Osteoblast (primary cell): Measurements from ENCODE around the gene VOPP1. TPM values are rescaled to one million over a fixed set of nuclear protein-coding genes. Genes with fewer than 3 reads are reported as not detected.

Source experiments
- DNase-seq: peaks from one replicate; pipeline ENCODE4 v3.0.0; 2011; ENCODE audit warnings: low spot score, mixed read lengths; ENCODE audit not compliant: insufficient read length; ENCODE audit errors: missing footprints
- H2AFZ ChIP-seq: 2 replicates; pipeline ENCODE4 v1.6.0; 2011; ENCODE audit warnings: mild to moderate bottlenecking, low read length
- H3K27ac ChIP-seq: 2 replicates; pipeline ENCODE4 v1.5.1; 2011; ENCODE audit warnings: mild to moderate bottlenecking, low read depth, low read length, moderate library complexity
- H3K27me3 ChIP-seq: 2 replicates; pipeline ENCODE4 v1.6.0; 2012; ENCODE audit warnings: mild to moderate bottlenecking, control low read depth, inconsistent platforms, low read length, moderate library complexity; ENCODE audit not compliant: insufficient read depth
- H3K36me3 ChIP-seq: 2 replicates; pipeline ENCODE4 v1.5.1; 2011; ENCODE audit warnings: mild to moderate bottlenecking, low read length, control low read depth, moderate library complexity; ENCODE audit not compliant: insufficient read depth
- H3K4me1 ChIP-seq: 2 replicates; pipeline ENCODE4 v1.5.1; 2011; ENCODE audit warnings: mild to moderate bottlenecking, low read length, control low read depth, moderate library complexity; ENCODE audit not compliant: insufficient read depth
- H3K4me2 ChIP-seq: 2 replicates; pipeline ENCODE4 v1.6.0; 2011; ENCODE audit warnings: mild to moderate bottlenecking, low read length; ENCODE audit not compliant: insufficient read depth
- H3K4me3 ChIP-seq: fragments of 200-600 bp; sonication (generic); 3 replicates; pipeline ENCODE4 v1.5.1; 2012; ENCODE audit warnings: mild to moderate bottlenecking, low read length, inconsistent platforms; ENCODE audit not compliant: insufficient read depth
- H3K79me2 ChIP-seq: 2 replicates; pipeline ENCODE4 v1.6.0; 2012; ENCODE audit warnings: mild to moderate bottlenecking, low read length, control low read depth, inconsistent platforms; ENCODE audit not compliant: insufficient read depth
- H3K9me3 ChIP-seq: 2 replicates; pipeline ENCODE4 v1.5.1; 2011; ENCODE audit warnings: low read depth, low read length, control low read depth
- H4K20me1 ChIP-seq: 2 replicates; pipeline ENCODE4 v1.6.0; 2012; ENCODE audit warnings: mild to moderate bottlenecking, low read length, control low read depth; ENCODE audit not compliant: insufficient read depth
- total RNA-seq: library from RNA; depleted of rRNA; stranded (reverse); fragments of >200 nt; gene quantifications from 2 replicates; pipeline ENCODE4 v1.2.3, GENCODE V29; 2012
- TF ChIP-seq, protein P1 (sequence below): IDR thresholded peaks from 2 replicates; pipeline ENCODE4 v1.5.1; 2011; ENCODE audit warnings: mild to moderate bottlenecking, low read depth, low read length, moderate library complexity; ENCODE audit errors: extremely low read depth

VOPP1 gene
- total RNA-seq, 1 donor, result 74.6 TPM

DNA sequence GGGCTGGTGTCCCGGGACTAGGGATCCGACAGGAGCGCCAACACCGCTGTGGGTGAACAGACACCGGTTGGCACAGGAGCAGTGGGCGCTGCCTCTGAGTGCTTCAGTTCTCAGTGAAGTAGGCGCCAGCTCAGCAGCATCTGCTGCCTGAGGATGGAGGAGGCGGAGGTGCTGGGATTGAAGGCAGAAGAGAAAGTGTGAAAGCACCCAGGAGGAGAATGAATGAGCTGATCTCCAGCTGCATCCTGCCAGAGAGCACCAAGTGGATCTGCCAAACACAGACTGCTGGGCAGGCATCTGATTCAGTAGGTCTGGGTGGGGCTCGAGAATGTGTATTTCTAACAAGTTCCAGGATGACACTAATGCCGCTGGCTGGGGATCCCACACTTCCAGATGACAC, 132.7 kb downstream of the VOPP1 start:
- Histone ChIP-seq H3K27me3 (no peaks in the 10 kb centered on the region), H3K4me3 (no peak overlapping the region), H3K4me1 (peaks cover 10% of the 10 kb centered on the region), H2AFZ (no peak overlapping the region), H4K20me1 (no peaks in the 10 kb centered on the region), H3K36me3 (no peaks in the 10 kb centered on the region), H3K79me2 (no peaks in the 10 kb centered on the region), H3K4me2 (no peak overlapping the region), H3K27ac (no peak overlapping the region), H3K9me3 (no peaks in the 10 kb centered on the region)
- DNase-seq, result peak; percentile 83
- TF ChIP-seq, protein P1, sequence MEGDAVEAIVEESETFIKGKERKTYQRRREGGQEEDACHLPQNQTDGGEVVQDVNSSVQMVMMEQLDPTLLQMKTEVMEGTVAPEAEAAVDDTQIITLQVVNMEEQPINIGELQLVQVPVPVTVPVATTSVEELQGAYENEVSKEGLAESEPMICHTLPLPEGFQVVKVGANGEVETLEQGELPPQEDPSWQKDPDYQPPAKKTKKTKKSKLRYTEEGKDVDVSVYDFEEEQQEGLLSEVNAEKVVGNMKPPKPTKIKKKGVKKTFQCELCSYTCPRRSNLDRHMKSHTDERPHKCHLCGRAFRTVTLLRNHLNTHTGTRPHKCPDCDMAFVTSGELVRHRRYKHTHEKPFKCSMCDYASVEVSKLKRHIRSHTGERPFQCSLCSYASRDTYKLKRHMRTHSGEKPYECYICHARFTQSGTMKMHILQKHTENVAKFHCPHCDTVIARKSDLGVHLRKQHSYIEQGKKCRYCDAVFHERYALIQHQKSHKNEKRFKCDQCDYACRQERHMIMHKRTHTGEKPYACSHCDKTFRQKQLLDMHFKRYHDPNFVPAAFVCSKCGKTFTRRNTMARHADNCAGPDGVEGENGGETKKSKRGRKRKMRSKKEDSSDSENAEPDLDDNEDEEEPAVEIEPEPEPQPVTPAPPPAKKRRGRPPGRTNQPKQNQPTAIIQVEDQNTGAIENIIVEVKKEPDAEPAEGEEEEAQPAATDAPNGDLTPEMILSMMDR, result no peak

GRCh38 chr7:55438757-55439525, 133.4 kb downstream of the VOPP1 start:
- no peak overlapping the region for H3K4me2 ChIP-seq
- no peaks in the 10 kb centered on the region for H3K79me2 ChIP-seq
- H3K4me1 ChIP-seq, result peaks cover 10% of the 10 kb centered on the region
- DNase-seq, result no peak
- H3K27me3 ChIP-seq, result no peaks in the 10 kb centered on the region
- no peak overlapping the region for H3K4me3 ChIP-seq
- no peaks in the 10 kb centered on the region for H4K20me1 ChIP-seq
- H2AFZ ChIP-seq, result no peak overlapping the region
- no peaks in the 10 kb centered on the region for H3K9me3 ChIP-seq
- TF ChIP-seq, protein P1, result no peak
- no peak overlapping the region for H3K27ac ChIP-seq
- no peaks in the 10 kb centered on the region for H3K36me3 ChIP-seq

- no peak overlapping the region for H3K4me3 ChIP-seq
- peaks cover 10% of the 10 kb centered on the region for H3K4me1 ChIP-seq
- no peaks in the 10 kb centered on the region for H3K79me2 ChIP-seq
- no peaks in the 10 kb centered on the region for H3K9me3 ChIP-seq
- H3K27me3 ChIP-seq, result no peaks in the 10 kb centered on the region
- H2AFZ ChIP-seq, result no peak overlapping the region
- no peaks in the 10 kb centered on the region for H3K36me3 ChIP-seq
- no peak overlapping the region for H3K4me2 ChIP-seq
- no peak overlapping the region for H3K27ac ChIP-seq
- TF ChIP-seq, protein P1, result no peak
- H4K20me1 ChIP-seq, result no peaks in the 10 kb centered on the region
- no peak for DNase-seq
These were observed 134.1 kb downstream of the VOPP1 start for GRCh38 chr7:55438085-55438756.

GRCh38 chr7:55437375-55437774, 134.9 kb downstream of the VOPP1 start:
- Histone ChIP-seq H3K27ac (no peak overlapping the region), H3K4me1 (peaks cover 10% of the 10 kb centered on the region), H3K36me3 (no peaks in the 10 kb centered on the region), H3K79me2 (no peaks in the 10 kb centered on the region), H3K9me3 (no peaks in the 10 kb centered on the region), H3K4me3 (no peak overlapping the region), H4K20me1 (no peaks in the 10 kb centered on the region), H2AFZ (no peak overlapping the region), H3K4me2 (no peak overlapping the region), H3K27me3 (no peaks in the 10 kb centered on the region)
- TF ChIP-seq, protein P1, result no peak
- DNase-seq, result no peak
